Esophagus muscularis mucosa (tissue), 4 donors: ENCODE measurements around the gene CCIN. TPM values are rescaled to one million over a fixed set of nuclear protein-coding genes. Genes with fewer than 3 reads are reported as not detected.

Experiments used
- DNase-seq: peaks from one replicate; pipeline ENCODE4 v3.0.0-alpha.2; 2017; ENCODE audit errors: extremely low spot score
- H3K27ac ChIP-seq, 4 donors: fragments of 200-600 bp; sonication (generic); replicated peaks in 1 of 4; 1 replicate in 3 of 4; 2 replicates in 1 of 4; pipeline ENCODE4 v1.5.1; 2016 to 2019; ENCODE audit warnings: mild to moderate bottlenecking in 1 of 4
- H3K27me3 ChIP-seq, 4 donors: fragments of 200-600 bp; sonication (generic); one replicate each; pipeline versions ENCODE4 v1.5.1 to v1.6.0; 2016 to 2019
- H3K36me3 ChIP-seq, 4 donors: fragments of 200-600 bp; sonication (generic); one replicate each; pipeline ENCODE4 v1.5.1; 2016 to 2019
- H3K4me1 ChIP-seq, 4 donors: fragments of 200-600 bp; sonication (generic); one replicate each; pipeline ENCODE4 v1.5.1; 2016 to 2019
- H3K4me3 ChIP-seq, 4 donors: fragments of 200-600 bp; sonication (generic); 1 replicate in 2 of 4; 2 replicates in 2 of 4; pipeline ENCODE4 v1.5.1; 2016 to 2019; ENCODE audit warnings: mild to moderate bottlenecking in 4 of 4, moderate library complexity in 1 of 4
- H3K9me3 ChIP-seq, 4 donors: fragments of 200-600 bp; sonication (generic); 1 replicate in 3 of 4; 2 replicates in 1 of 4; pipeline ENCODE4 v1.5.1; 2016 to 2019
- CTCF ChIP-seq, 3 experiments: fragments of 200-600 bp in 2 of 3; fragments of 450-650 bp in 1 of 3; sonication (generic) in 2 of 3; IDR thresholded peaks; one replicate each; pipeline ENCODE4 v1.5.1; 2017 to 2019; ENCODE audit warnings: antibody characterized with exemption in 3 of 3, mild to moderate bottlenecking in 2 of 3, moderate library complexity in 1 of 3
- EP300 ChIP-seq: sonication (generic); formaldehyde crosslinking; IDR thresholded peaks from one replicate; pipeline ENCODE4 v1.6.1; 2017; ENCODE audit warnings: antibody characterized with exemption
- POLR2A ChIP-seq: fragments of 450-650 bp; IDR thresholded peaks from one replicate; pipeline ENCODE4 v1.6.1; 2017; ENCODE audit warnings: antibody characterized with exemption, moderate library complexity, mild to moderate bottlenecking, low read depth
- POLR2AphosphoS5 ChIP-seq, 2 donors: sonication (generic); formaldehyde crosslinking; IDR thresholded peaks; one replicate each; pipeline ENCODE4 v1.6.1; 2017; ENCODE audit warnings: antibody characterized with exemption in 2 of 2
- WGBS: methylation state at CpG from one replicate; pipeline ENCODE4 v1.1.5; 2018; 5-methylcytosine and 5-hydroxymethylcytosine counted together
- intact Hi-C: fragments of 100-400 bp; cut with DNase I; formaldehyde crosslinking; loops from one replicate; pipeline ENCODE4 v1.15.1; 2023
- total RNA-seq, 4 donors: library from RNA; depleted of rRNA; stranded (reverse); fragments of >200 nt; gene quantifications; one replicate each; pipeline versions ENCODE4 v1.1.0 to v1.2.1, GENCODE V29; 2016

The CCIN gene
- total RNA-seq, 4 donors from 2014 or later, result 0.39 to 1.0 (median 0.46) TPM

- TF ChIP-seq POLR2AphosphoS5 (IDR thresholded peaks at IDR 0.05) (no peak), EP300 (no peak), CTCF (IDR thresholded peaks at IDR 0.05) (no peak), POLR2A (no peak)
- intact Hi-C loops, result no loop called here
- no peaks in the 10 kb centered on the region for H3K27me3 ChIP-seq
- H3K4me3 ChIP-seq, result no peak overlapping the region
- H3K4me1 ChIP-seq, result peaks cover 0 to 5% (median 0%) of the 10 kb centered on the region in 4 donors
- 82% methylated on average over 10 of the region's 10 CpGs for WGBS
- no peak overlapping the region for H3K27ac ChIP-seq
- H3K36me3 ChIP-seq, result peaks cover 4 to 40% (median 24%) of the 10 kb centered on the region in 4 donors
- no peaks in the 10 kb centered on the region for H3K9me3 ChIP-seq
- DNase-seq, result no peak
Measured at GRCh38 chr9:36125062-36125855, 43.9 kb upstream of the CCIN start.

GRCh38 chr9:36126016-36126730 lies 43.0 kb upstream of the CCIN start:
- peaks cover 0 to 5% (median 0%) of the 10 kb centered on the region in 4 donors for H3K4me1 ChIP-seq
- no peak for DNase-seq
- intact Hi-C loops, result no loop called here
- no peak overlapping the region for H3K27ac ChIP-seq
- no peaks in the 10 kb centered on the region for H3K27me3 ChIP-seq
- H3K4me3 ChIP-seq, result no peak overlapping the region
- peaks cover 4 to 31% (median 17%) of the 10 kb centered on the region in 4 donors for H3K36me3 ChIP-seq
- 54% methylated on average over 7 of the region's 7 CpGs for WGBS
- no peak for TF ChIP-seq POLR2A
- no peak for TF ChIP-seq EP300
- no peak for TF ChIP-seq POLR2AphosphoS5 (IDR thresholded peaks at IDR 0.05)
- no peak for TF ChIP-seq CTCF (IDR thresholded peaks at IDR 0.05)
- H3K9me3 ChIP-seq, result no peaks in the 10 kb centered on the region

- no peaks in the 10 kb centered on the region for H3K9me3 ChIP-seq
- intact Hi-C loops, result no loop called here
- H3K4me3 ChIP-seq, result no peak overlapping the region
- peaks cover 0 to 5% (median 2%) of the 10 kb centered on the region in 4 donors for H3K4me1 ChIP-seq
- no peaks in the 10 kb centered on the region for H3K27me3 ChIP-seq
- no peak for DNase-seq
- TF ChIP-seq EP300, result no peak
- TF ChIP-seq POLR2A, result no peak
- TF ChIP-seq POLR2AphosphoS5 (IDR thresholded peaks at IDR 0.05), result no peak
- TF ChIP-seq CTCF (IDR thresholded peaks at IDR 0.05), result no peak
- H3K36me3 ChIP-seq, result peaks cover 0 to 15% (median 3%) of the 10 kb centered on the region in 4 donors
- no peak overlapping the region for H3K27ac ChIP-seq
- WGBS, result 71% methylated on average over 5 of the region's 5 CpGs
Measured at GRCh38 chr9:36127652-36128244, 41.4 kb upstream of the CCIN start.

GRCh38 chr9:36128349-36128748 lies 40.8 kb upstream of the CCIN start:
- Histone ChIP-seq H3K27me3 (no peaks in the 10 kb centered on the region), H3K4me3 (no peak overlapping the region), H3K4me1 (peaks cover 0 to 5% (median 2%) of the 10 kb centered on the region in 4 donors), H3K36me3 (peaks cover 0 to 9% (median 0%) of the 10 kb centered on the region in 4 donors), H3K9me3 (no peaks in the 10 kb centered on the region), H3K27ac (no peak overlapping the region)
- no peak for DNase-seq
- intact Hi-C loops, result no loop called here
- TF ChIP-seq CTCF (IDR thresholded peaks at IDR 0.05) (no peak), POLR2AphosphoS5 (IDR thresholded peaks at IDR 0.05) (no peak), POLR2A (no peak), EP300 (no peak)
- 81% methylated on average over 8 of the region's 8 CpGs for WGBS
